SK-N-DZ (cell line): ENCODE measurements around the gene ACOT7.
A peak's percentile ranks its signal among the peaks of the same experiment; 100 is the strongest.
"Not testable (repeated sequence)": the region's sequence is repeated elsewhere in the genome, so short reads cannot be mapped to it uniquely, and the experiment has no call there.

Source experiments
- DNase-seq: peaks from one replicate; pipeline ENCODE4 v3.0.0-alpha.2; 2015; ENCODE audit warnings: low spot score

ACOT7 gene

GRCh38 chr1:6363085-6363884 lies 30.3 kb downstream of the ACOT7 start:
- not testable (repeated sequence) for DNase-seq

DNA sequence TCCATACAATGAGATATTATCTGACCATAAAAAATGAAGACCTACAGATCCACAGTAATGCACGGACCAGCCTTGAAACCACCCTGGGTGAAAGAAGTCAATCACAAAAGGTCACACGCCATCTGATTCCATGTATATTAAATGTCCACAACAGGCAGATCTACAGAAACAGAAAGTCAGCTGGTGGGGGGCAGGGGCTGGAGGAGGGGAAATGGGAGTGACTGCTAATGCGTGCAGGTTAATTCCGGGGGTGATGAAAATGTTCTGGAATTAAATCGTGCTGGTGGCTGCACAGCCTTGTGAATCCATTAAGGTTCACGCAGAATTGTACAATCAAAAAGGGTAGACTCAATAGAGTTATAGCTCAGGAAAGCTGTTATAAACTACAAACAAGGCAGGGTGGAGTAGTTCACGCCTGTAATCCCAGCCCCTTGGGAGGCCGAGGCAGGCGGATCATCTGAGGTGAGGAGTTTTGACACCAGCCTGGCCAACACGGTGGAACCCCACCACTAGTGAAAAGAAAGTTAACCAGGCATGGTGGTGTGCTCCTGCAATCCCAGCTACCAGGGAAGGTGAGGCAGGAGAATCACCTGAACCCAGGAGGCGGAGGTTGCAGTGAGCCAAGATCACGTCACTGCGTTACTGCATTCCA lies 32.3 kb downstream of the ACOT7 start:
- DNase-seq, result no peak

GRCh38 chr1:6360517-6361070 lies 33.0 kb downstream of the ACOT7 start:
- no peak for DNase-seq

DNA sequence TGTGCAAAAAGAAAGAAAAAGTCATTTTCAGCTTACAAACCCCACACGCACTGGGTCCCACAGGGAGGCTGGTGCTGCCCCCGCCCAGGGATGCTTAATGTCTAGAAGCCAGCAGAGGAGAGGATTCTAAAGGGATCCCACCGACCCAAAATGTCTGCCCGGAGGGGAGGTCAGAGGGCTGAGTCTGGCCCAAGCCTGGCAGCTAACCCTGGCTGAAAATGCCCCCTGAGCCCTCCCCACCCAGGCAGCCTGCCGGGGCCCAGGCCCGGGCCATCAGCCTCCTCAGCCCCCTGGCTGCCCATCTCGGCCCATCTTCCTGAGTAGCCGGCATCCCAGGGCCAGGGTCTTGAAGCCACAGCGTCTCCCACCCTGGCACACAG lies 33.5 kb downstream of the ACOT7 start:
- no peak for DNase-seq

- peak; percentile 41 for DNase-seq
Measured at GRCh38 chr1:6359216-6360116, 34.1 kb downstream of the ACOT7 start.

GRCh38 chr1:6358757-6359201 lies 34.8 kb downstream of the ACOT7 start:
- no peak for DNase-seq

DNA sequence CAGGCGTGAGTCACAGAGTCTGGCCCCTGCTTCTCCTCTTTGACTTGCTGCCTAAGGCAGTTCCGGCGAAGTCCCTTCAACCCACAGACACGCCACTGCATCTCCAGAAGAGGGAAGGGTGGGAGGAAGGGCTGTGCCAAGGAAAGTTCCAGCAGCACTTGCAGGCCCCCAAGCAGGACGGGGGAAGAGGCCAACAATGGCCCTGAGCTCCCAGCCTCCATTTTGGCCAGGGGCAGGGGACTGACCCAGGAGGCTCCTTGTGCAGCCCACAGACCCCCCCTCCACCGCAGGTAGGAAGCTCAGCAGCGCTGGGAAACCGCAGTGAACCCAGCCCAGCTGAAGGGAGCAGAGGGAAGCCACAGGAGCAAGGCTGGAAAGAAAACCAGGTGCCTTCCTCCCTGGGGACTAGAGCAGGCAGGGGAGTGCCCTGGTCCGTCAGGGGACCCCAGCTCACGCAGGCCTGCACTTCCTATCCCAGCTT lies 35.4 kb downstream of the ACOT7 start:
- no peak for DNase-seq

- no peak for DNase-seq
Measured at GRCh38 chr1:6357243-6357936, 36.2 kb downstream of the ACOT7 start.

GRCh38 chr1:6355621-6356020 lies 37.9 kb downstream of the ACOT7 start:
- no peak for DNase-seq

GRCh38 chr1:6354659-6355317 lies 38.8 kb downstream of the ACOT7 start:
- DNase-seq, result no peak

GRCh38 chr1:6353955-6354658 lies 39.5 kb downstream of the ACOT7 start:
- DNase-seq, result no peak

DNA sequence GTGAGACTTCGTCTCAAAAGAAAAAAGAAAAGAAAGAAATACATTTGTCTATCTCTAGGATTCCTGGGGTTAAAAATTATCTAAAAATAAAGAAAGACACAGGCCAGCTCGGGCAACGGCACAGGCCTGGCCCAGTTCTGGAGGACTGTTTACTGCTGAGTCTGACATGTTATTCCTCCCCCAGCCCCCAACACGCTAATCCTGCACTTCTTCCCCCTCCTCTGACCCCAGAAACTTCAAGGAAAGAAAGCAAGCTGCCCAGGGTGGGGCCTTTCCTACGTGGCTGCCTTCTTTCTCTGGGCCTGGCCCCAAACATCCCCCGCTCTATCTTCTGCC lies 40.0 kb downstream of the ACOT7 start:
- no peak for DNase-seq

GRCh38 chr1:6352138-6352563 lies 41.4 kb downstream of the ACOT7 start:
- no peak for DNase-seq

- DNase-seq, result no peak
Measured at GRCh38 chr1:6351480-6352137, 42.0 kb downstream of the ACOT7 start.

DNA sequence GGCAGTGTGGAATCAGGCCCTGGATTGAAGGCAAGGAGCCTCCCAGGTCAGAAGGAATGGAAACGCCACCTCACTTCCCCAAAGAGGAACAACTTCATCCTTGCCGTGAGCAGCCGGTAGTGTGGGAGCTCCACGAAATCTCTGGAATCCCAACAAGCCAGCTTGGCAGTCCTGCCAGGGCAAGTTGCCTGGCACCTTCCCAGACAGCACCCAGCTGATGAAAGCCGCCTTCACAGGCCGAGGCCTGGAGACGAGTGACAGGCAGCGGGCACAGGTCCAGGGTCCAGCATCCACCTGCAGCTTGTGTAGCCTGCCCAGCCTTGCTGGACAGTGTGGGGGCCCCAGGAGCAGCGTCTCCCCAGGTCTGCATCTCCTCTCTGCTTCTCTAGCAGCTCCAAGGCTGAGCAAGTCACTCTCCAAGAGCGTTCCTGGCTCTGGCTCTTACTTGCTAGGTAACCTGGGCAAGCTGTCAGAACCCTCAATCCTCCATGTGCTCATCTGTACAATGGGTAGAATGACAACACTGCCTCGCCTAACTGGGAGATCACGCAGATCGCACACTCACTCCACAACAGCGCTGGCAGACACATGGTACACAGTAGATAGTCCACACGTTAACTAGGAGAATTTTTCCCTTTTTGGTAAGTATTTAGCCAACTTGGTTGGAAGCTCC lies 43.0 kb downstream of the ACOT7 start:
- no peak for DNase-seq

DNA sequence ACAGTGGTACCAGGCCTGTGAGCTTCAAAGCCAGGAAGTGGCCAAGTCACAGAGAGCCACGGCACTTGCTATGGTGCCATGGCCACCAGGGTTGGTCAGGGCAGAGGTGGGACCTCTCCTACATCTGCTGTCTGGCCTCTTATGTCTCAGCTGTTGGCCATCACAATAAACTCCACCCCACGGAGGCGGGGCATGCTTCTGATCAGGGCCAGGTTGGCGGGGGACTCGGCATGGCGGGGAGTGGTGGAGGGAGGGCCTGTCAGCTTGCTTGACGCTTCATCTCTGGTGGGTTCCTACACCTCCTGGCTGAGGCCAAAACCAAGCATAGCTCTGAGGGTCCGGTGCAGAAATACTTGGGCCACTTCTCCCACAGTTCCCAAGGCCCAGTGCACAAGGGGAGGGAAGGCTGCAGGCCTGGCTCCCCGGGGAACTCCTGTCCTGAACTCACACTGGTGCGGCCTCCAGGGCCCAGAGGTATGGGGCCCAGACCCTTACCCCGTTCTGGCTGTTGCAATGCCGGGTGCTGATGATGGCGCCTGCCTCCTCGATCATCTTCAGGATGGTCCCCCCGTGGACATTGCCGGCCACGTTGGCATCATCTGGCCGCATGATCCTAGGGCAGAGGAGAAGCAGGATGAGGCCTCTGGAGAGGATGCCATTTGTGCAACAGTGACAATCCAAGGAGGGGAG lies 44.2 kb downstream of the ACOT7 start:
- no peak for DNase-seq

DNA sequence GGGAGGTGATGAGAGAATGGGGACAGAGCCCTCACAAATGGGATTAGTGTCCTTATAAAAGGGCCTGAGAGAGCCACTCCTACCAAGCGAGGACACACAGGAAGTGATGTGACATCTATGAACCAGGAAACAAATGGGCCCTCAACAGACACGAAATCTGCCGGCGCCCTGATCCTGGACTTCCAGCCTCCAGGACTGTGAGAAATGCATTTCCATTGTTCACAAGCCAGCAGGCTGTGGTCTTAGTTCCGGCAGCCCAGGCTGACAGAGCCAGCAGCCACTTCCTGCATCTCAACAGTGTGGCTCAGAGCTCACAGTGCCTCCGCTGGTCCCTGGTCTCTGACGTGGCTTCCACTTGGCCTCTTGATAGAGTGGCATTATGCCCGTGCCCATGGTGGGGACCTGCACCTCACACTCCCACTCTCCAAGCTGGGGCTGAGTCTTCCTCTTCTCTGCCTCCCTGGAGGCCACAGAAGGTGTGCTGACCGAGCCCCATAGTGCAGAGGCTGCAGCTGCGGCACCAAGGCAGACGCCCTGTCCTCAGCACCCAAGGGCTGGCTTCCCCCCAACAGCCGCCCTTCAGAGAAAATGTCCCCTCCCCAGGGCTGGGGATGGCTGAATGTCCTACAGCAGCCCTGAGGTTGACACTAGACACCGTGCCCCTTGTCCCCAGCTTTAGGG lies 44.9 kb downstream of the ACOT7 start:
- DNase-seq, result no peak
